IPS-18c (cell line): ENCODE data around the gene YTHDF1.
A peak's percentile ranks its signal among the peaks of the same experiment; 100 is the strongest.

Source experiments
- H3K4me3 ChIP-seq: 2 replicates; pipeline ENCODE4 v1.7.0; 2013; ENCODE audit warnings: low read depth, mild to moderate bottlenecking, low read length, moderate library complexity; ENCODE audit not compliant: insufficient read depth
- H3K9me3 ChIP-seq: one replicate; pipeline ENCODE4 v1.6.1; 2013; ENCODE audit warnings: mild to moderate bottlenecking, low read length, moderate library complexity; ENCODE audit not compliant: control insufficient read depth, insufficient read depth

The YTHDF1 gene

GRCh38 chr20:63219866-63220521 is 4.1 kb upstream of the YTHDF1 start:
- no peaks in the 10 kb centered on the region for H3K9me3 ChIP-seq
- H3K4me3 ChIP-seq, result no peak overlapping the region

- Histone ChIP-seq H3K4me3 (no peak overlapping the region; the same call in 1 of the 2 replicates), H3K9me3 (no peaks in the 10 kb centered on the region)
These were observed 3.5 kb upstream of the YTHDF1 start for GRCh38 chr20:63219447-63219821.

- Histone ChIP-seq H3K9me3 (peaks cover 2% of the 10 kb centered on the region), H3K4me3 (no peak overlapping the region)
These were observed 2.9 kb upstream of the YTHDF1 start for GRCh38 chr20:63218701-63219446.

- no peak overlapping the region for H3K4me3 ChIP-seq
These were observed 1.8 kb upstream of the YTHDF1 start for GRCh38 chr20:63217706-63218105.

GRCh38 chr20:63216849-63217471 is 1.0 kb upstream of the YTHDF1 start:
- Histone ChIP-seq H3K4me3 (peak overlapping the region; percentile 65), H3K9me3 (peaks cover 2% of the 10 kb centered on the region)

More at GRCh38 chr20:63217706-63218105, 1.8 kb upstream of the YTHDF1 start:
- peaks cover 2% of the 10 kb centered on the region for H3K9me3 ChIP-seq

- peak overlapping the region; percentile 79 for H3K4me3 ChIP-seq
- H3K9me3 ChIP-seq, result peaks cover 2% of the 10 kb centered on the region
These were observed 560 bp downstream of the YTHDF1 start for GRCh38 chr20:63215101-63216040.

GRCh38 chr20:63214514-63214913 is 1.4 kb downstream of the YTHDF1 start:
- Histone ChIP-seq H3K4me3 (peak overlapping the region; percentile 79), H3K9me3 (peaks cover 2% of the 10 kb centered on the region)

GRCh38 chr20:63212792-63213191 is 3.1 kb downstream of the YTHDF1 start:
- peaks cover 2% of the 10 kb centered on the region for H3K9me3 ChIP-seq
- no peak overlapping the region for H3K4me3 ChIP-seq

GRCh38 chr20:63212393-63212730 is 3.6 kb downstream of the YTHDF1 start:
- Histone ChIP-seq H3K4me3 (no peak overlapping the region), H3K9me3 (peaks cover 2% of the 10 kb centered on the region)

- no peak overlapping the region for H3K4me3 ChIP-seq
- peaks cover 2% of the 10 kb centered on the region for H3K9me3 ChIP-seq
These were observed 5.8 kb downstream of the YTHDF1 start for GRCh38 chr20:63210011-63210605.

- H3K9me3 ChIP-seq, result no peaks in the 10 kb centered on the region
- no peak overlapping the region for H3K4me3 ChIP-seq
These were observed 7.5 kb downstream of the YTHDF1 start for GRCh38 chr20:63208346-63208909.

GRCh38 chr20:63206878-63207277 is 9.1 kb downstream of the YTHDF1 start:
- no peak overlapping the region for H3K4me3 ChIP-seq
- no peaks in the 10 kb centered on the region for H3K9me3 ChIP-seq

- H3K4me3 ChIP-seq, result no peak overlapping the region
- no peaks in the 10 kb centered on the region for H3K9me3 ChIP-seq
These were observed 10.0 kb downstream of the YTHDF1 start for GRCh38 chr20:63205896-63206295.

- Histone ChIP-seq H3K9me3 (no peaks in the 10 kb centered on the region), H3K4me3 (no peak overlapping the region)
These were observed 11.6 kb downstream of the YTHDF1 start for GRCh38 chr20:63204362-63204761.

- Histone ChIP-seq H3K9me3 (no peaks in the 10 kb centered on the region), H3K4me3 (no peak overlapping the region)
These were observed 13.0 kb downstream of the YTHDF1 start for GRCh38 chr20:63202811-63203526.

GRCh38 chr20:63202021-63202420 is 13.9 kb downstream of the YTHDF1 start:
- Histone ChIP-seq H3K4me3 (no peak overlapping the region), H3K9me3 (no peaks in the 10 kb centered on the region)
